ENCODE results near the gene HES4.
A peak's percentile ranks its signal among the peaks of the same experiment; 100 is the strongest.
"Not testable (repeated sequence)": the region's sequence is repeated elsewhere in the genome, so short reads cannot be mapped to it uniquely, and the experiment has no call there.

Gene HES4

GRCh38 chr1:1033009-1033587 lies 33.2 kb upstream of the HES4 start:
- peak; percentile 55 for DNase-seq

- no peak for DNase-seq
Measured at GRCh38 chr1:1032424-1032823, 32.5 kb upstream of the HES4 start.

- no peak for DNase-seq
Measured at GRCh38 chr1:1031659-1032235, 31.9 kb upstream of the HES4 start.

- not testable (repeated sequence) for DNase-seq
Measured at GRCh38 chr1:1030867-1031658, 31.2 kb upstream of the HES4 start.

- DNase-seq = no peak
Measured at GRCh38 chr1:1027791-1028190, 27.9 kb upstream of the HES4 start.

DNA sequence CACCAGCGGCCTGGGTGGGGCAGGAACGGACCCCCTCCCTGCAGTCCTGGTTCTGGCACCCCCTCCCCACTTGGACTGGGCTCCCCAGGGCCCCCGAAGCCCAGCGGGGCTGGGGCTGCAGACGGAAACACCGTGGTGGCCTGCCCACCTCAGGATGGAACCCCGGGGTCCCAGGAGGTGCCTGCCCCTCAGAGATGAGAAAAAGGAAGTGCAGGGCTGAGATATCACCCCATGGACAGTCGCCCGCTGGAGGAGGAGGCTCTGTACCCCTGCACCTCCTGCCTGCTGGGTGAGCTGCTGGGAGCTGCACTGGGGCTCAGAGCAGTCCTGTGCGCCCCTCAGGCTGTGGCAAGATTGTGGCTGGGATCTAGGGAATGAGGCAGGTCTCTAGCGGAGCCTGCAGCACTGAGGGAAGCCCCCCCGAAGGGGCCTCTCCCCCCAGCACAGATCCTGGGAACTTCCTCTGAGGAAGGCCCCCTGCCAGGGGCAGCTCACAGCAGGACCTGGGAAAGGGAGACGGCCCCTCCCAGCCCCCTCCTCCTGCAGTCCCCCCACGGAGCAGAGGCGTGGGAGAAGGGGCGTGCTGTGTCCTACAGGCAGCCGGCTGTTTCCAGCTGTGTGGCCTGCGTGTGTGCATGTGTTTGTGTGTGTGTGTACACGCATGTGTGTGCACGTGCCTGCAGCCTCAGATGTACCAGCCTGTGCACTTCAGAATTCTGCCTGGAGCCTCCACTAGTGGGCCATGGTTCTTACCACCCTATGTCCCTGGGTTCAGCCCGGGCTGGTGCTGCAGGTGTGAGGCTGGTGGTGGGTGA lies 26.9 kb upstream of the HES4 start:
- DNase-seq = no peak

GRCh38 chr1:1025730-1026129 lies 25.8 kb upstream of the HES4 start:
- DNase-seq = no peak

- no peak for DNase-seq
Measured at GRCh38 chr1:1024771-1025699, 25.1 kb upstream of the HES4 start.

DNA sequence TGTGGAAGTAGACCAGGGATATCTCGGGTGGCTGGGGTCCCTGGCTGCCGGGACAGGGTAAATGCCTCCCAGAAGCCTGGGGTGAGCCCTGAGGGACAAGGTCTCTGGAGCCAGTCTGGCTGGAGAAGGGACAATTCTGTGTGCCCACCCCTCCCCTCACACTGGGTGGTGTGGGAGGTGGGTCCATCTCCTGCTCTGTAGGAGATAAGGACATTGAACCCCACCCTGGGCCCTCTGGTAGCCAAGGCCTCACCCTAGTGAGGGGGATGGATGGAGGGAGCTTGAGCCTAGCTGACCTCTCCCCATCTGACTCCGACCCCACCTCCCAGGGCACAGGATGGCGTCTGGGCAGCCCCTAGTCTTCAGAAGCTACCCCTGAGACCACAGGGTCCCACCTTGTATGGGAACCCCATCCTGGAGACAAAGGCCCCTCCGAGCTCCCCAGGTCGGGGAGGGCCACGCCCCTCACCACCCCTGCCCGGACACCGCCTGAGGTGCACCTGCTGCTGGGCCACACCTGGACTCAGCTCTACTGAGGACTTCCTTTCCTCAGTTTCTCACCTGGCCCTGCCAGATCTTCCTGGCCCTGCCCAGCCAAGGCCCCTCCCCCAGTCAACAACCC lies 24.4 kb upstream of the HES4 start:
- no peak for DNase-seq

DNA sequence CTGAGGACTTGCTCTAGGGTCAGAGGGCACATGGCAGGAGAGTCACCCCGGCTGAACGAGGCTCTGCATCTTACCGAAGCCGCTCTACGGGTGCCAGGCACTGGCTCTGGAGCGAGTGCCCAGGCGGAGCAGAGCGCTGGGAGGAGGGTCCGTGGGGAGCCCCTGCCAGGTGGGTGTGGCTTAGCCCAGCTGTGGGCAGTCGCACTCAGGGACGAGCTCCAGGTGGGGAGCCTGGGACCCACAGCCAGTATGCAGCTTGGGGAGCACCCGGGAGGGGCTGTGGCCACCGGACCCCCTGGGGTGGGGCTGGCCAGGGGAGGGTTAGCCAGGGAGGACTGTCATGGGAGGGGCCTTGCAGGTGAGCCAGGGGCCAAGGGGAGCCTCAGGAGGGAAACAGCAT lies 23.8 kb upstream of the HES4 start:
- no peak for DNase-seq

GRCh38 chr1:1022302-1023009 lies 22.6 kb upstream of the HES4 start:
- no peak for DNase-seq

DNA sequence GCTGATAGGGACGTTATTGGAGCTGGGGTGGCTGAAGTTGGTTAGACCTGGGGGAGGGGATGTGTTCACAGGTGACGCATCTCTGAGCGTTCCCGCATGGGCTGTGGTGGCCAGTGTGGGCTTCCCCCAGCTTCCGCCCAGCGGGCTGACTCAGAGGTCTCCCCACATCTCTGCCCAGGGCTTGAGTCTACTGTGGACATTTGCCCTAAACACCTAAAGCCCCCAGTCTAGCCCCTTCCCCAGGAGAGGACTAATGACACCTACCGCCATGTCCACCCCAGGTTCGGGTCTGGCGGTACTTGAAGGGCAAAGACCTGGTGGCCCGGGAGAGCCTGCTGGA lies 22.0 kb upstream of the HES4 start:
- no peak for DNase-seq

- DNase-seq = no peak
Measured at GRCh38 chr1:1021010-1021919, 21.4 kb upstream of the HES4 start.

- DNase-seq = no peak
Measured at GRCh38 chr1:1020415-1021009, 20.6 kb upstream of the HES4 start.

DNA sequence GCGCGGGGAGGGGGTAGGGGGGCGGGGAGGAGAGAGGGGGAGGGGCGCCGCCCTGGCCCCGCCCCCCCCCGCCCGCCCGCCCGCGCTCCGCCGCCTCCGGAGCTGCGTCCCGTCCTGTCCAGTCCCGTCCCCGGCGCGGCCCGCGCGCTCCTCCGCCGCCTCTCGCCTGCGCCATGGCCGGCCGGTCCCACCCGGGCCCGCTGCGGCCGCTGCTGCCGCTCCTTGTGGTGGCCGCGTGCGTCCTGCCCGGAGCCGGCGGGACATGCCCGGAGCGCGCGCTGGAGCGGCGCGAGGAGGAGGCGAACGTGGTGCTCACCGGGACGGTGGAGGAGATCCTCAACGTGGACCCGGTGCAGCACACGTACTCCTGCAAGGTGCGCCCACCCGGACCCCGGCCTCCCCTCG lies 20.1 kb upstream of the HES4 start, which contains the start of gene AGRN:
AGRN (plus strand) TSS at position 121 of the 405 bp plus-strand sequence; CDS start at position 174, 53 bp downstream.
- no peak for DNase-seq

GRCh38 chr1:1019122-1019999 lies 19.5 kb upstream of the HES4 start:
- no peak for DNase-seq

DNA sequence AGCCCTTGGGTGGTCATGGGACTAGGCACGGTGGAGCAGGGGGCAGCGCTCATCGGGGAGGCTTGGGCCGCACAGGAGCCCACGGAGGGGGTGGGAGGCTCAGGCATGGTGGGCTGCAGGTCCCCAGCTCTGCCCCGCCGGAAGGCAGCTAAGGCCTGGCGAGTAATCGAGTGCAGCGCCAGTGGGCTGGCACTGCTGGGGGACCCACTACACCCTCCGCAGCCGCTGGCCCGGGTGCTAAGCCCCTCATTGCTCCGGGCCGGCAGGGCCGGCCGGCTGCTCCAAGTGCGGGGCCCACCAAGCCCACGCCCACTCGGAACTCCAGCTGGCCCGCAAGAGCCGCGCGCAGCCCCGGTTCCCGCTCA lies 18.4 kb upstream of the HES4 start:
- not testable (repeated sequence) for DNase-seq

Measured in NCI-H1092 treated with DMSO at 0.1 percent for 48 hours (cell line).